HEK293 (cell line): ENCODE results near the gene TLE3.

Source experiments
- CTCF ChIA-PET: fragments of 350-600 bp; formaldehyde crosslinking; extraction: SDS; loops from one replicate; lab custom pipeline; 2021; ENCODE audit warnings: antibody characterized with exemption; lab: Yijun Ruan, JAX
- POLR2A ChIA-PET: fragments of 300-600 bp; formaldehyde crosslinking; extraction: SDS; loops from one replicate; lab custom pipeline; 2020; ENCODE audit warnings: antibody characterized with exemption, inconsistent platforms; lab: Yijun Ruan, JAX
- H3K27ac ChIP-seq: fragments of 200-500 bp; sonication (Bioruptor generic); 2 replicates; pipeline ENCODE4 v1.5.1; 2014; ENCODE audit warnings: low read depth, low read length, control low read depth, inconsistent platforms; ENCODE audit errors: extremely low read depth
- H3K36me3 ChIP-seq, 2 experiments: fragments of 200-500 bp in 1 of 2; sonication (Bioruptor generic) in 1 of 2; 1 replicate in 1 of 2; 2 replicates in 1 of 2; pipeline ENCODE4 v1.5.1; 2014 to 2017; ENCODE audit warnings: inconsistent platforms in 2 of 2, low read length in 2 of 2; ENCODE audit not compliant: control insufficient read depth in 2 of 2, insufficient read depth in 1 of 2
- H3K4me1 ChIP-seq: fragments of 200-500 bp; sonication (Bioruptor generic); 2 replicates; pipeline ENCODE4 v1.5.1; 2014; ENCODE audit warnings: mild to moderate bottlenecking, low read length, inconsistent platforms; ENCODE audit not compliant: control insufficient read depth, insufficient read depth
- H3K4me3 ChIP-seq: 2 replicates; pipeline ENCODE4 v1.5.1; 2011; ENCODE audit warnings: low read depth, mild to moderate bottlenecking, control low read depth, low read length, moderate library complexity
- H3K9me3 ChIP-seq: fragments of 200-500 bp; sonication (Bioruptor generic); 2 replicates; pipeline ENCODE4 v1.5.1; 2014; ENCODE audit warnings: low read depth, low read length, inconsistent platforms; ENCODE audit not compliant: control insufficient read depth, insufficient read depth
- EGR2 ChIP-seq: fragments of 450-650 bp; formaldehyde crosslinking; IDR thresholded peaks from 2 replicates; pipeline ENCODE4 v1.5.1; 2016; ENCODE audit warnings: low read depth, missing biosample characterization, missing genetic modification characterization
- GLI4 ChIP-seq: fragments of 450-650 bp; formaldehyde crosslinking; IDR thresholded peaks from 2 replicates; pipeline ENCODE4 v1.5.1; 2016; ENCODE audit warnings: missing biosample characterization, missing genetic modification characterization
- KLF8 ChIP-seq: fragments of 450-650 bp; formaldehyde crosslinking; IDR thresholded peaks from 2 replicates; pipeline ENCODE4 v1.5.1; 2016; ENCODE audit warnings: missing biosample characterization, missing genetic modification characterization
- KLF9 ChIP-seq: fragments of 450-650 bp; formaldehyde crosslinking; IDR thresholded peaks from 2 replicates; pipeline ENCODE4 v1.5.1; 2016; ENCODE audit warnings: missing biosample characterization, missing genetic modification characterization, low read depth
- SP2 ChIP-seq: fragments of 450-650 bp; formaldehyde crosslinking; IDR thresholded peaks from 2 replicates; pipeline ENCODE4 v1.5.1; 2016; ENCODE audit warnings: missing biosample characterization, missing genetic modification characterization
- YY1 ChIP-seq: fragments of 450-650 bp; formaldehyde crosslinking; IDR thresholded peaks from 2 replicates; pipeline ENCODE4 v1.5.1; 2018; ENCODE audit warnings: missing biosample characterization, missing genetic modification characterization
- ZBTB8A ChIP-seq: fragments of 450-650 bp; formaldehyde crosslinking; IDR thresholded peaks from 2 replicates; pipeline ENCODE4 v1.5.1; 2016; ENCODE audit warnings: missing biosample characterization, missing genetic modification characterization
- ZFHX2 ChIP-seq: fragments of 450-650 bp; formaldehyde crosslinking; conservative IDR thresholded peaks from 2 replicates; pipeline ENCODE4 v1.5.1; 2016; ENCODE audit warnings: missing biosample characterization, missing genetic modification characterization
- ZNF132 ChIP-seq: fragments of 450-650 bp; formaldehyde crosslinking; IDR thresholded peaks from 2 replicates; pipeline ENCODE4 v1.5.1; 2017; ENCODE audit warnings: missing biosample characterization, missing genetic modification characterization, borderline replicate concordance
- ZNF16 ChIP-seq: fragments of 450-650 bp; formaldehyde crosslinking; IDR thresholded peaks from 2 replicates; pipeline ENCODE4 v1.5.1; 2016; ENCODE audit warnings: low read depth, missing biosample characterization, missing genetic modification characterization
- ZNF223 ChIP-seq: fragments of 450-650 bp; formaldehyde crosslinking; IDR thresholded peaks from 2 replicates; pipeline ENCODE4 v1.5.1; 2016; ENCODE audit warnings: missing biosample characterization, missing genetic modification characterization
- ZNF341 ChIP-seq: fragments of 450-650 bp; formaldehyde crosslinking; IDR thresholded peaks from 2 replicates; pipeline ENCODE4; 2016; ENCODE audit warnings: low read depth, missing biosample characterization, missing genetic modification characterization
- ZNF433 ChIP-seq: fragments of 450-650 bp; formaldehyde crosslinking; IDR thresholded peaks from 2 replicates; pipeline ENCODE4 v1.5.1; 2016; ENCODE audit warnings: missing biosample characterization, missing genetic modification characterization, low read depth
- TF ChIP-seq, protein P1 (sequence below): fragments of 450-650 bp; formaldehyde crosslinking; optimal IDR thresholded peaks from 2 replicates; pipeline ENCODE3; 2016; ENCODE audit warnings: missing biosample characterization, mild to moderate bottlenecking, missing genetic modification characterization
- TF ChIP-seq, protein P2 (sequence below): fragments of 450-650 bp; formaldehyde crosslinking; IDR thresholded peaks from 2 replicates; pipeline ENCODE4 v1.5.1; 2017; ENCODE audit warnings: missing biosample characterization, missing genetic modification characterization
- TF ChIP-seq, protein P3 (sequence below): fragments of 450-650 bp; formaldehyde crosslinking; IDR thresholded peaks from 2 replicates; pipeline ENCODE4 v1.5.1; 2016; ENCODE audit warnings: missing biosample characterization, missing genetic modification characterization, low read depth
- TF ChIP-seq, protein P4 (sequence below): fragments of 450-650 bp; formaldehyde crosslinking; IDR thresholded peaks from 2 replicates; pipeline ENCODE4 v1.5.1; 2016; ENCODE audit warnings: missing biosample characterization, missing genetic modification characterization
- TF ChIP-seq, protein P5 (sequence below): fragments of 450-650 bp; formaldehyde crosslinking; IDR thresholded peaks from 2 replicates; pipeline ENCODE4 v1.5.1; 2016; ENCODE audit warnings: missing biosample characterization, missing genetic modification characterization

Gene TLE3

DNA sequence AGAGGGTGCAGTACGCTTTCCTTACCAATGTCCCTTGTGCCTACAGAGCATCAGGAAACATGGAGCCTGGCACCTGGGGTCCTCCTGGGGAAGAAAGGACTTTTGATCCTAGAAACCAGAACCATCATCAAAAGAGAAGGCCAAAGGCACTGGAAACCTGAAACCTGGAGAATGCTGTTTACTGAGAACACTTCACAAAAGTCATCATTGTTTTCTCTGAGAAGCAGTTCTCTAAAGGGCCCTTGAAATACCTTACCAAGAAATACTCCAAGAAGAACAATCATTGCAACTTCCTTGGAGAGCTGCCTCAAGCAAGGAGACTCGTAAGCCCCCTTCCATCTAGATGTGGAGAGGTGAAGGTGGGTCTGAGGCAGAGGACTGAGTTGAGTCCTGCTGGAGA is 66.0 kb downstream of the TLE3 start:
- no peaks in the 10 kb centered on the region for H3K36me3 ChIP-seq
- CTCF ChIA-PET, result interaction anchor here (1.4 kb wide), 1 partner anchor 8 kb away, joined by 4 read pairs; no protein-coding TSS in a partner anchor
- no peak overlapping the region for H3K4me3 ChIP-seq
- POLR2A ChIA-PET, result interaction anchor here (1.3 kb wide), 1 partner anchor 66 kb away, joined by 5 read pairs; the partner anchor contains the start of gene TLE3
- H3K4me1 ChIP-seq, result peaks cover 16% of the 10 kb centered on the region
- H3K27ac ChIP-seq, result no peak overlapping the region
- H3K9me3 ChIP-seq, result no peaks in the 10 kb centered on the region
- TF ChIP-seq, protein P1, sequence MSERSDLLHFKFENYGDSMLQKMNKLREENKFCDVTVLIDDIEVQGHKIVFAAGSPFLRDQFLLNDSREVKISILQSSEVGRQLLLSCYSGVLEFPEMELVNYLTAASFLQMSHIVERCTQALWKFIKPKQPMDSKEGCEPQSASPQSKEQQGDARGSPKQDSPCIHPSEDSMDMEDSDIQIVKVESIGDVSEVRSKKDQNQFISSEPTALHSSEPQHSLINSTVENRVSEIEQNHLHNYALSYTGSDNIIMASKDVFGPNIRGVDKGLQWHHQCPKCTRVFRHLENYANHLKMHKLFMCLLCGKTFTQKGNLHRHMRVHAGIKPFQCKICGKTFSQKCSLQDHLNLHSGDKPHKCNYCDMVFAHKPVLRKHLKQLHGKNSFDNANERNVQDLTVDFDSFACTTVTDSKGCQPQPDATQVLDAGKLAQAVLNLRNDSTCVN (tag by site-specific recombination), result no peak
- TF ChIP-seq, protein P2, sequence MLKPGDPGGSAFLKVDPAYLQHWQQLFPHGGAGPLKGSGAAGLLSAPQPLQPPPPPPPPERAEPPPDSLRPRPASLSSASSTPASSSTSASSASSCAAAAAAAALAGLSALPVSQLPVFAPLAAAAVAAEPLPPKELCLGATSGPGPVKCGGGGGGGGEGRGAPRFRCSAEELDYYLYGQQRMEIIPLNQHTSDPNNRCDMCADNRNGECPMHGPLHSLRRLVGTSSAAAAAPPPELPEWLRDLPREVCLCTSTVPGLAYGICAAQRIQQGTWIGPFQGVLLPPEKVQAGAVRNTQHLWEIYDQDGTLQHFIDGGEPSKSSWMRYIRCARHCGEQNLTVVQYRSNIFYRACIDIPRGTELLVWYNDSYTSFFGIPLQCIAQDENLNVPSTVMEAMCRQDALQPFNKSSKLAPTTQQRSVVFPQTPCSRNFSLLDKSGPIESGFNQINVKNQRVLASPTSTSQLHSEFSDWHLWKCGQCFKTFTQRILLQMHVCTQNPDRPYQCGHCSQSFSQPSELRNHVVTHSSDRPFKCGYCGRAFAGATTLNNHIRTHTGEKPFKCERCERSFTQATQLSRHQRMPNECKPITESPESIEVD (tag by site-specific recombination), result peak; percentile 59; the same call in 1 of the 2 replicates

DNA sequence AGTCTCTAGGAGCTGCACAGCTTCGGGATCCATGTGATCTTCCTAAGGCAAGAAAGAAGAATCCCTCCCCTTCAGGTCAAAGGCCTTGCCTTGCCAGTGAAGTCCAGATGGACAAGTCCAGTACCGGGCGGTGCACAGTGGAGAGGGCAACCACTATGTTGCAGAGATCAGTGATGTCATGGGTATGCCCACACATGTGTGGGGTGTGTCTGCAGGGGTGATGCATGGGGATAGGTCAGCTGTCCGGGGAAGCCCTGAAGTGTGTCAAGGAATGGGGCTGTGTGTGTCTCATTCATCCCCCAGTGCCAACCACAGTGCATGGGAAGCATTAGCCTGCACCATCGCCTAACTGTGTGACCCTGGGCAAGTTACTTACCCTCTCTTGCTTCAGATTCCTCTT is 66.5 kb downstream of the TLE3 start:
- CTCF ChIA-PET, result interaction anchor here (1.4 kb wide), 1 partner anchor 9 kb away, joined by 4 read pairs; no protein-coding TSS in a partner anchor
- Histone ChIP-seq H3K36me3 (no peaks in the 10 kb centered on the region), H3K9me3 (no peaks in the 10 kb centered on the region), H3K4me1 (peaks cover 12% of the 10 kb centered on the region), H3K27ac (no peak overlapping the region), H3K4me3 (no peak overlapping the region)
- POLR2A ChIA-PET, result no interaction called here
- 0 out of 2 replicates have a peak, but pooled peaks have one; percentile 21 for TF ChIP-seq ZNF223 (tag by site-specific recombination)
- TF ChIP-seq, protein P3, sequence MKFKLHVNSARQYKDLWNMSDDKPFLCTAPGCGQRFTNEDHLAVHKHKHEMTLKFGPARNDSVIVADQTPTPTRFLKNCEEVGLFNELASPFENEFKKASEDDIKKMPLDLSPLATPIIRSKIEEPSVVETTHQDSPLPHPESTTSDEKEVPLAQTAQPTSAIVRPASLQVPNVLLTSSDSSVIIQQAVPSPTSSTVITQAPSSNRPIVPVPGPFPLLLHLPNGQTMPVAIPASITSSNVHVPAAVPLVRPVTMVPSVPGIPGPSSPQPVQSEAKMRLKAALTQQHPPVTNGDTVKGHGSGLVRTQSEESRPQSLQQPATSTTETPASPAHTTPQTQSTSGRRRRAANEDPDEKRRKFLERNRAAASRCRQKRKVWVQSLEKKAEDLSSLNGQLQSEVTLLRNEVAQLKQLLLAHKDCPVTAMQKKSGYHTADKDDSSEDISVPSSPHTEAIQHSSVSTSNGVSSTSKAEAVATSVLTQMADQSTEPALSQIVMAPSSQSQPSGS (tag by site-specific recombination), result peak; percentile 57; the same call in 1 of the 2 replicates
- no peak for TF ChIP-seq KLF8 (tag by site-specific recombination)
- no peak for TF ChIP-seq ZBTB8A (tag by site-specific recombination)
- TF ChIP-seq EGR2 (tag by site-specific recombination), result peak; percentile 34
- TF ChIP-seq ZFHX2 (tag by site-specific recombination), result peak; percentile 64

DNA sequence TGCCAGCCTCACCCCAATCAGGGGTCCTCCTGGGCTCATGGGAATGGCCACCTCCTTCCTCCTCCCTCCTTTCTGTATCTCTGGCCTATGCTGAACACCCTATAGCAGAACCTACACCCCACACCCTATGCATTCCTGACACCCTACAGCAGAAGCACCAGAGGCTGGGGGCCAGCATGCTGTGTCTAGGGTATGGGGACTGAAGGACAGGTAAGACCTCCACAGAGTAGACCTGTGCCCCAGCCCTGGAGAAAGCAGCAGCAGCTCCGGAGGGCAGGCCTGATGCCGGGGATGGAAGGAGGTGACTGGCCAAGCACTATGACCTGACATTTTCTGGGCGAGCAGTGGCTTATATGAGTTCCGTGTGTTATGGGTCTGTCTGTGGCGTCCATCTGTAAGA is 66.9 kb downstream of the TLE3 start:
- ChIA-PET POLR2A (no interaction called here), CTCF (interaction anchor here (1.4 kb wide), 1 partner anchor 9 kb away, joined by 4 read pairs; no protein-coding TSS in a partner anchor)
- no peak for TF ChIP-seq ZNF341 (tag by site-specific recombination)
- TF ChIP-seq SP2 (tag by site-specific recombination), result no peak
- TF ChIP-seq ZNF132 (tag by site-specific recombination), result no peak
- TF ChIP-seq KLF8 (tag by site-specific recombination), result no peak
- no peak for TF ChIP-seq YY1
- Histone ChIP-seq H3K4me3 (no peak overlapping the region), H3K27ac (no peak overlapping the region), H3K9me3 (no peaks in the 10 kb centered on the region), H3K4me1 (peaks cover 12% of the 10 kb centered on the region), H3K36me3 (no peaks in the 10 kb centered on the region)

DNA sequence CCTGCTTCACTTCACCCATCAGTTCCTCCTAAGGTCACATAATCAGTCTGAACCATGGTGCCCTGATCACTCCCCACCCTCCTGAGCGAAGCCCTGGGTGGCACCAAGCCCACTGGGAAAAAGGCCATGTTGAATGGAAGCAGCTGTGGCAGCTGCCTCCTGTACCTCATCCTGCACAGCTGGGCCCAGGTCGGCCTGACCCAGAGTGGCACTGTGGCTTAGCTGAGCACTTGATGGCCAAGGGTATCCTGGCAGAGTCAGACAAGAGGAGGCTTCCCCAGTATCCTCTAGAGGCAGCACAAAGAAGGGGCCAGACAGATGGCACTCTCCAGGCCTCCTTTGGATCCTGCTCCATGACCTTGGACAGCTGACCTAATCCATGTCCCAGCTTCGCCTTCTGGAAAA is 68.4 kb downstream of the TLE3 start:
- H3K4me1 ChIP-seq, result peaks cover 15% of the 10 kb centered on the region
- H3K36me3 ChIP-seq, result no peaks in the 10 kb centered on the region
- no peaks in the 10 kb centered on the region for H3K9me3 ChIP-seq
- H3K27ac ChIP-seq, result no peak overlapping the region
- no peak overlapping the region for H3K4me3 ChIP-seq
- TF ChIP-seq, protein P4, sequence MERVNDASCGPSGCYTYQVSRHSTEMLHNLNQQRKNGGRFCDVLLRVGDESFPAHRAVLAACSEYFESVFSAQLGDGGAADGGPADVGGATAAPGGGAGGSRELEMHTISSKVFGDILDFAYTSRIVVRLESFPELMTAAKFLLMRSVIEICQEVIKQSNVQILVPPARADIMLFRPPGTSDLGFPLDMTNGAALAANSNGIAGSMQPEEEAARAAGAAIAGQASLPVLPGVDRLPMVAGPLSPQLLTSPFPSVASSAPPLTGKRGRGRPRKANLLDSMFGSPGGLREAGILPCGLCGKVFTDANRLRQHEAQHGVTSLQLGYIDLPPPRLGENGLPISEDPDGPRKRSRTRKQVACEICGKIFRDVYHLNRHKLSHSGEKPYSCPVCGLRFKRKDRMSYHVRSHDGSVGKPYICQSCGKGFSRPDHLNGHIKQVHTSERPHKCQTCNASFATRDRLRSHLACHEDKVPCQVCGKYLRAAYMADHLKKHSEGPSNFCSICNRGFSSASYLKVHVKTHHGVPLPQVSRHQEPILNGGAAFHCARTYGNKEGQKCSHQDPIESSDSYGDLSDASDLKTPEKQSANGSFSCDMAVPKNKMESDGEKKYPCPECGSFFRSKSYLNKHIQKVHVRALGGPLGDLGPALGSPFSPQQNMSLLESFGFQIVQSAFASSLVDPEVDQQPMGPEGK (tag by site-specific recombination), result no peak
- TF ChIP-seq GLI4 (no peak), KLF9 (tag by site-specific recombination) (no peak), ZNF16 (tag by site-specific recombination) (no peak), ZNF433 (tag by site-specific recombination) (no peak)
- TF ChIP-seq, protein P5, sequence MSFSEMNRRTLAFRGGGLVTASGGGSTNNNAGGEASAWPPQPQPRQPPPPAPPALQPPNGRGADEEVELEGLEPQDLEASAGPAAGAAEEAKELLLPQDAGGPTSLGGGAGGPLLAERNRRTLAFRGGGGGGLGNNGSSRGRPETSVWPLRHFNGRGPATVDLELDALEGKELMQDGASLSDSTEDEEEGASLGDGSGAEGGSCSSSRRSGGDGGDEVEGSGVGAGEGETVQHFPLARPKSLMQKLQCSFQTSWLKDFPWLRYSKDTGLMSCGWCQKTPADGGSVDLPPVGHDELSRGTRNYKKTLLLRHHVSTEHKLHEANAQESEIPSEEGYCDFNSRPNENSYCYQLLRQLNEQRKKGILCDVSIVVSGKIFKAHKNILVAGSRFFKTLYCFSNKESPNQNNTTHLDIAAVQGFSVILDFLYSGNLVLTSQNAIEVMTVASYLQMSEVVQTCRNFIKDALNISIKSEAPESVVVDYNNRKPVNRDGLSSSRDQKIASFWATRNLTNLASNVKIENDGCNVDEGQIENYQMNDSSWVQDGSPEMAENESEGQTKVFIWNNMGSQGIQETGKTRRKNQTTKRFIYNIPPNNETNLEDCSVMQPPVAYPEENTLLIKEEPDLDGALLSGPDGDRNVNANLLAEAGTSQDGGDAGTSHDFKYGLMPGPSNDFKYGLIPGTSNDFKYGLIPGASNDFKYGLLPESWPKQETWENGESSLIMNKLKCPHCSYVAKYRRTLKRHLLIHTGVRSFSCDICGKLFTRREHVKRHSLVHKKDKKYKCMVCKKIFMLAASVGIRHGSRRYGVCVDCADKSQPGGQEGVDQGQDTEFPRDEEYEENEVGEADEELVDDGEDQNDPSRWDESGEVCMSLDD (tag by site-specific recombination), result no peak
- ChIA-PET CTCF (interaction anchor here (0.9 to 1.6 kb wide), 3 partner anchors 10 to 133 kb away, joined by 3 to 7 read pairs (median 4); no protein-coding TSS in a partner anchor), POLR2A (no interaction called here)
